Gastroesophageal sphincter (tissue), 4 donors: ENCODE data around the gene KCNK4. TPM values are rescaled to one million over a fixed set of nuclear protein-coding genes. Genes with fewer than 3 reads are reported as not detected.

Experiments
- ATAC-seq: fragments of 150-250 bp; one replicate; pipeline ENCODE4 v1.9.1; 2016; ENCODE audit warnings: mild to moderate bottlenecking, moderate library complexity
- H3K27ac ChIP-seq, 4 donors: fragments of 200-600 bp; sonication (generic) in 3 of 4; 1 replicate in 3 of 4; 2 replicates in 1 of 4; pipeline ENCODE4 v1.5.1; 2016 to 2019
- H3K27me3 ChIP-seq: fragments of 200-600 bp; sonication (generic); one replicate; pipeline ENCODE4 v1.5.1; 2019
- H3K36me3 ChIP-seq, 2 donors: fragments of 200-600 bp; sonication (generic); one replicate each; pipeline ENCODE4 v1.5.1; 2019; ENCODE audit warnings: control low read depth in 1 of 2
- H3K4me1 ChIP-seq, 3 donors: fragments of 200-600 bp; sonication (generic); 1 replicate in 2 of 3; 2 replicates in 1 of 3; pipeline ENCODE4 v1.5.1; 2016 to 2019; ENCODE audit warnings: control low read depth in 2 of 3
- H3K4me3 ChIP-seq, 2 donors: fragments of 200-600 bp; sonication (generic); one replicate each; pipeline ENCODE4 v1.5.1; 2019; ENCODE audit warnings: mild to moderate bottlenecking in 1 of 2, moderate library complexity in 1 of 2
- H3K9me3 ChIP-seq, 3 donors: fragments of 200-600 bp; sonication (generic); one replicate each; pipeline ENCODE4 v1.5.1; 2017 to 2019; ENCODE audit warnings: control low read depth in 2 of 3
- EP300 ChIP-seq: sonication (generic); formaldehyde crosslinking; IDR thresholded peaks from one replicate; pipeline ENCODE4 v1.6.1; 2017; ENCODE audit warnings: antibody characterized with exemption, mild to moderate bottlenecking
- POLR2A ChIP-seq, 2 donors: fragments of 450-650 bp; IDR thresholded peaks; one replicate each; pipeline ENCODE4 v1.6.1; 2017; ENCODE audit warnings: antibody characterized with exemption in 2 of 2, mild to moderate bottlenecking in 2 of 2, moderate library complexity in 1 of 2
- POLR2AphosphoS5 ChIP-seq: sonication (generic); formaldehyde crosslinking; IDR thresholded peaks from one replicate; pipeline ENCODE4 v1.6.1; 2017; ENCODE audit warnings: antibody characterized with exemption
- WGBS, 2 donors: methylation state at CpG; one replicate each; pipeline ENCODE4 v1.1.5; 2018; ENCODE audit warnings: low coverage in 1 of 2; 5-methylcytosine and 5-hydroxymethylcytosine counted together
- total RNA-seq, 4 donors: library from RNA; depleted of rRNA; stranded (reverse); fragments of >200 nt; gene quantifications; one replicate each; pipeline ENCODE4 v1.1.0, GENCODE V29; 2016
- TF ChIP-seq, protein P1 (sequence below), 4 experiments: fragments of 200-600 bp in 2 of 4; fragments of 450-650 bp in 2 of 4; sonication (generic) in 1 of 4; IDR thresholded peaks; one replicate each; pipeline ENCODE4 v1.5.1; 2017 to 2019; ENCODE audit warnings: antibody characterized with exemption in 4 of 4, mild to moderate bottlenecking in 2 of 4, moderate library complexity in 2 of 4

Gene KCNK4
- total RNA-seq, 4 donors from 2014 or later, result 0.31 TPM; not detected in 3

DNA sequence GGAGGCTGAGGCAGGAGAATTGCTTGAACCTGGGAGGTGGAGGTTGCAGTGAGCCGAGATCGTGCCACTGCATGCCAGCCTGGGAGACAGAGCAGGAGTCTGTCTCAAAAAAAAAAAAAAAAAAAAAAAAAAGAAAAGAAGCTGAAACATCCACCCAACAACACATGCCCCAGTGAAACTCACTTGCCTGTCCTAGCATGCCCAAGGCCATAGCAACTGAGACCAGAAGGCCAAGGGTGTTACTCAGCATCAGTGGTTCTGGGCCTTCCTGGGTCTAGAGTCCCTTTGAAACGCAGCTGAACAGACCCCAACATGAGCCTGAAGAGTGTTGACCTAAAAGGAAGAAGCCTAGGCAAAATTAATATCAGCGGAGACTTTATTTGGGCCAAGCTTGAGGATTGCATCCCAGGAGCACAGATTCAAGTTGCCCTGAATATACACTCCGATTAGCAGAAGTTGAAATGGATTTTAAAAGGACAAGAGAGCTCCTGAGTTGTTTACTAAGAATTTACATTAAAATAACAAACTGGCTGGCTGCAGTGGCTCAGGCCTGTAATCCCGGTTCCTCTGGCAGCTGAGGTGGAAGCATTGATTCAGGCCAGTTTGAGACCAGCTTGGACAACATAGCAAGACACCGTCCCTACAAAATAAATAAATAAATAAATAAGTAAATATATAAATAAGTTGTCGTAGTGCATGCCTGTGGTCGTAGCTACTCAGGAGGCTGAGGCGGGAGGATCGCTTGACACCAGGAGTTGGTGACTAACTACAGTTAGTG is 33.8 kb downstream of the KCNK4 start:
- TF ChIP-seq, protein P1, sequence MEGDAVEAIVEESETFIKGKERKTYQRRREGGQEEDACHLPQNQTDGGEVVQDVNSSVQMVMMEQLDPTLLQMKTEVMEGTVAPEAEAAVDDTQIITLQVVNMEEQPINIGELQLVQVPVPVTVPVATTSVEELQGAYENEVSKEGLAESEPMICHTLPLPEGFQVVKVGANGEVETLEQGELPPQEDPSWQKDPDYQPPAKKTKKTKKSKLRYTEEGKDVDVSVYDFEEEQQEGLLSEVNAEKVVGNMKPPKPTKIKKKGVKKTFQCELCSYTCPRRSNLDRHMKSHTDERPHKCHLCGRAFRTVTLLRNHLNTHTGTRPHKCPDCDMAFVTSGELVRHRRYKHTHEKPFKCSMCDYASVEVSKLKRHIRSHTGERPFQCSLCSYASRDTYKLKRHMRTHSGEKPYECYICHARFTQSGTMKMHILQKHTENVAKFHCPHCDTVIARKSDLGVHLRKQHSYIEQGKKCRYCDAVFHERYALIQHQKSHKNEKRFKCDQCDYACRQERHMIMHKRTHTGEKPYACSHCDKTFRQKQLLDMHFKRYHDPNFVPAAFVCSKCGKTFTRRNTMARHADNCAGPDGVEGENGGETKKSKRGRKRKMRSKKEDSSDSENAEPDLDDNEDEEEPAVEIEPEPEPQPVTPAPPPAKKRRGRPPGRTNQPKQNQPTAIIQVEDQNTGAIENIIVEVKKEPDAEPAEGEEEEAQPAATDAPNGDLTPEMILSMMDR (IDR thresholded peaks at IDR 0.05), result no peak
- WGBS, 2 donors, result 73 to 80% methylated on average over 5 to 10 of the region's 11 CpGs

DNA sequence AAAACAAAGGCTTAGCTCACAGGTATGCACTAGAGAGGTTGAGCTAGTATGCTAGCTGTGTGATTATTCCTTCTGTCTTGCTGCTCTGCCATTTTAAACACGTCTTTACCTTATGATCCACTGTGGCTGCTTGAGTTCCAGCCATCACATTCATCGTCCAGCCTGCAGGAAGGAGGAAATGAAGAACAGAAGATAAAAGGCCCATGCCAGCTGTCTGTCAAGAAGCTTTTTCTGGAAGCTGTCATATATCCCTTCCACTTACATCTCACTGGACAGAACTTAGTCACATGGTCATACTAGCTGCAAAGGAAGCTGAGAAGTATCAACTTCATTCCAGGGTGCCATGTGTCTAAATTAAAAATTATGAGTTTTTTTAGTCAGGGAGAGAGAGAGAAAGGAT is 36.3 kb downstream of the KCNK4 start:
- peaks cover 0 to 7% (median 0%) of the 10 kb centered on the region in 3 donors for H3K4me1 ChIP-seq
- TF ChIP-seq POLR2AphosphoS5, result no peak
- TF ChIP-seq EP300, result no peak
- TF ChIP-seq POLR2A (IDR thresholded peaks at IDR 0.05), result no peak
- TF ChIP-seq, protein P1 (IDR thresholded peaks at IDR 0.05), result no peak
- H3K27ac ChIP-seq, result no peak overlapping the region
- no peak overlapping the region for H3K4me3 ChIP-seq
- 60 to 85% methylated on average over 2 of the region's 2 CpGs for WGBS, 2 donors
- no peak for ATAC-seq
- peaks cover 0 to 7% of the 10 kb centered on the region in 2 donors for H3K36me3 ChIP-seq
- no peaks in the 10 kb centered on the region for H3K9me3 ChIP-seq
- peaks cover 3% of the 10 kb centered on the region for H3K27me3 ChIP-seq

More for the DNA sequence above, 33.8 kb downstream of the KCNK4 start:
- Histone ChIP-seq H3K27me3 (peaks cover 3% of the 10 kb centered on the region), H3K27ac (no peak overlapping the region), H3K36me3 (peaks cover 0 to 32% of the 10 kb centered on the region in 2 donors), H3K4me1 (no peaks in the 10 kb centered on the region), H3K9me3 (no peaks in the 10 kb centered on the region), H3K4me3 (no peak overlapping the region)
- ATAC-seq, result no peak

DNA sequence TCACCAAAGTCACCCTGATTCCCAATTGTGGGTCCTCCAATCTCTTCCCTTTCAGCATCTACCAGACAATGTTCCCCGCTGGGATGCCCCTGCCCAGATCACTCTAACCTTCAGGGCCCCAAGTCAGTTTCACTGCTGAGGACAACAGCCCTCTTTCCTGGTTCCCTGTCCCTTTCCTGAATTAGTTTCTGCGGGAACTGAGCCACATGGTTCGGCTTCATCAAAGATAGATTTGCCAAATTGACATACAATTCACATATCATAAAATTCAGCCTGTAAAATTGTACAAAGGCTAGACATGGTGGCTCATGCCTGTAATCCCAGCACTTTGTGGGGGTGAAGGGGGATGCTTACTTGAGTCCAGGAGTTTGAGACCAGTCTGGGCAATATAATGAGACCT is 36.9 kb downstream of the KCNK4 start:
- peaks cover 3% of the 10 kb centered on the region for H3K27me3 ChIP-seq
- H3K9me3 ChIP-seq, result no peaks in the 10 kb centered on the region
- H3K4me3 ChIP-seq, result no peak overlapping the region
- no peak overlapping the region for H3K27ac ChIP-seq
- 74 to 78% methylated on average over 2 of the region's 3 CpGs for WGBS, 2 donors
- peaks cover 0 to 1% of the 10 kb centered on the region in 2 donors for H3K36me3 ChIP-seq
- no peak for TF ChIP-seq EP300
- TF ChIP-seq POLR2A (IDR thresholded peaks at IDR 0.05), result no peak
- TF ChIP-seq POLR2AphosphoS5, result no peak
- TF ChIP-seq, protein P1 (IDR thresholded peaks at IDR 0.05), result no peak
- H3K4me1 ChIP-seq, result peaks cover 0 to 7% (median 0%) of the 10 kb centered on the region in 3 donors
- ATAC-seq, result no peak

DNA sequence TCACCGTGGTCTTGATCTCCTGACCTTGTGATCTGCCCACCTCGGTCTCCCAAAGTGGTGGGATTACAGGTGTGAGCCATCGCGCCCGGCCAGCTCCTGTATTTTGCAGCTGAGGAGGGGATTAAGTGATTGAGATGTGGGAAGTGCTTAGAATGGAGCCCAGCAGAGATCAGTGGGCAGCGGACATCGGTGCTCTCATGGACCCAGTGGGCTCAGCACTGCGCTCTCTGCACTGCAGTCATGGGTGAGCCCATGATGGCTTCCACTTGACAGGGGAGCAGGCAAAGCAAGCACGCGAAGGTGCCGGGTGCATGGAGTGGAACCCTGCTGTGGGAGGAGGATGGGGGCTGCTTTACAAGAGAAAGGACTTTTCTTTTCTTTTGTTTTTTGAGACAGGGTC is 39.8 kb downstream of the KCNK4 start:
- ATAC-seq, result no peak
- no peak overlapping the region for H3K27ac ChIP-seq
- no peaks in the 10 kb centered on the region for H3K36me3 ChIP-seq
- no peaks in the 10 kb centered on the region for H3K9me3 ChIP-seq
- H3K4me1 ChIP-seq, result peaks cover 0 to 7% (median 0%) of the 10 kb centered on the region in 3 donors
- 62% methylated on average over 4 of the region's 11 CpGs; no CpG with 5 or more reads in 1 of the 2 donors for WGBS, 2 donors
- no peak overlapping the region for H3K4me3 ChIP-seq
- peaks cover 3% of the 10 kb centered on the region for H3K27me3 ChIP-seq
- TF ChIP-seq EP300 (no peak), POLR2A (IDR thresholded peaks at IDR 0.05) (no peak), POLR2AphosphoS5 (no peak)
- TF ChIP-seq, protein P1 (IDR thresholded peaks at IDR 0.05), result no peak
